Posterior cingulate gyrus (tissue), 11 donors: ENCODE measurements around the gene MAPRE2.
A peak's percentile ranks its signal among the peaks of the same experiment; 100 is the strongest.

Source experiments
- DNase-seq, 10 donors: peaks; one replicate each; pipeline versions ENCODE4 v3.0.0 to v3.0.0-alpha.2; 2020 to 2021; ENCODE audit warnings: mixed read lengths in 3 of 10
- intact Hi-C: fragments of 100-400 bp; cut with DNase I; formaldehyde crosslinking; loops from one replicate; pipeline ENCODE4 v1.15.1; 2023

MAPRE2 gene

GRCh38 chr18:35040988-35041814 lies at the start of gene MAPRE2:
MAPRE2 (plus strand) TSS chr18:35041413; CDS start chr18:35041540, 127 bp downstream.
- peak; percentile 98 to 100 (median 100) for DNase-seq
- intact Hi-C loops = loop anchor here (2.0 to 5.0 kb wide), 3 partner anchors 62 to 301 kb away; partner anchors contain the start of gene ZNF24

GRCh38 chr18:34991561-34991960 lies 49.7 kb upstream of the MAPRE2 start:
- no peak for DNase-seq
- intact Hi-C loops = no loop called here

GRCh38 chr18:34993289-34993688 lies 47.9 kb upstream of the MAPRE2 start:
- intact Hi-C loops = no loop called here
- no peak for DNase-seq

GRCh38 chr18:34995746-34996145 lies 45.5 kb upstream of the MAPRE2 start:
- intact Hi-C loops = no loop called here
- DNase-seq = no peak

GRCh38 chr18:34998661-34999060 lies 42.6 kb upstream of the MAPRE2 start:
- no peak for DNase-seq

GRCh38 chr18:34999756-35000289 lies 41.4 kb upstream of the MAPRE2 start:
- DNase-seq = no peak
- intact Hi-C loops = loop anchor here (10.0 kb wide), 1 partner anchor 235 kb away; no protein-coding TSS in a partner anchor

More at GRCh38 chr18:34998661-34999060, 42.6 kb upstream of the MAPRE2 start:
- intact Hi-C loops = no loop called here

- intact Hi-C loops = loop anchor here (10.0 kb wide), 1 partner anchor 234 kb away; no protein-coding TSS in a partner anchor
- DNase-seq = peak in 1 of 10 donors; percentile 53
Measured at GRCh38 chr18:35000457-35000856, 40.8 kb upstream of the MAPRE2 start.

- no peak for DNase-seq
- intact Hi-C loops = loop anchor here (10.0 kb wide), 1 partner anchor 233 kb away; no protein-coding TSS in a partner anchor
Measured at GRCh38 chr18:35002120-35002519, 39.1 kb upstream of the MAPRE2 start.

- intact Hi-C loops = loop anchor here (2.0 to 10.0 kb wide), 2 partner anchors 139 to 229 kb away; no protein-coding TSS in a partner anchor
- no peak for DNase-seq
Measured at GRCh38 chr18:35005963-35006577, 35.1 kb upstream of the MAPRE2 start.

GRCh38 chr18:35010156-35010555 lies 31.1 kb upstream of the MAPRE2 start:
- DNase-seq = no peak
- intact Hi-C loops = no loop called here

GRCh38 chr18:35010993-35011392 lies 30.2 kb upstream of the MAPRE2 start:
- intact Hi-C loops = no loop called here
- DNase-seq = peak in 1 of 10 donors; percentile 69

- intact Hi-C loops = no loop called here
- DNase-seq = no peak
Measured at GRCh38 chr18:35019933-35020332, 21.3 kb upstream of the MAPRE2 start.

GRCh38 chr18:35022426-35023001 lies 18.7 kb upstream of the MAPRE2 start:
- intact Hi-C loops = no loop called here

GRCh38 chr18:35024196-35024595 lies 17.0 kb upstream of the MAPRE2 start:
- intact Hi-C loops = no loop called here
- DNase-seq = no peak

More at GRCh38 chr18:35022426-35023001, 18.7 kb upstream of the MAPRE2 start:
- no peak for DNase-seq

GRCh38 chr18:35024965-35025364 lies 16.2 kb upstream of the MAPRE2 start:
- DNase-seq = no peak
- intact Hi-C loops = no loop called here

GRCh38 chr18:35026407-35027061 lies 14.7 kb upstream of the MAPRE2 start:
- DNase-seq = peak in 3 of 10 donors; percentile 58 to 72 (median 65)
- intact Hi-C loops = no loop called here

- intact Hi-C loops = no loop called here
- DNase-seq = no peak
Measured at GRCh38 chr18:35027206-35027605, 14.0 kb upstream of the MAPRE2 start.

GRCh38 chr18:35028536-35028935 lies 12.7 kb upstream of the MAPRE2 start:
- DNase-seq = no peak
- intact Hi-C loops = no loop called here

GRCh38 chr18:35029103-35029502 lies 12.1 kb upstream of the MAPRE2 start:
- intact Hi-C loops = no loop called here
- peak in 2 of 10 donors; percentile 63 to 64 for DNase-seq

- intact Hi-C loops = no loop called here
- no peak for DNase-seq
Measured at GRCh38 chr18:35029770-35030169, 11.4 kb upstream of the MAPRE2 start.
